Ureter (tissue), 1 donor: ENCODE measurements around the gene AXDND1. TPM values are rescaled to one million over a fixed set of nuclear protein-coding genes. Genes with fewer than 3 reads are reported as not detected.
"Not testable (repeated sequence)": the region's sequence is repeated elsewhere in the genome, so short reads cannot be mapped to it uniquely, and the experiment has no call there.

ENCODE experiments used
- DNase-seq: peaks from one replicate; pipeline ENCODE4 v3.0.0-alpha.2; 2020; ENCODE audit warnings: low spot score
- total RNA-seq: library from RNA; stranded (reverse); gene quantifications from one replicate; pipeline ENCODE4 v1.2.4, GENCODE V29; 2023
- donor health status: DM: yes; HTN: yes; CAD: no.

The AXDND1 gene
- total RNA-seq, 1 donor from 2014 or later, result 2.1 TPM

DNA sequence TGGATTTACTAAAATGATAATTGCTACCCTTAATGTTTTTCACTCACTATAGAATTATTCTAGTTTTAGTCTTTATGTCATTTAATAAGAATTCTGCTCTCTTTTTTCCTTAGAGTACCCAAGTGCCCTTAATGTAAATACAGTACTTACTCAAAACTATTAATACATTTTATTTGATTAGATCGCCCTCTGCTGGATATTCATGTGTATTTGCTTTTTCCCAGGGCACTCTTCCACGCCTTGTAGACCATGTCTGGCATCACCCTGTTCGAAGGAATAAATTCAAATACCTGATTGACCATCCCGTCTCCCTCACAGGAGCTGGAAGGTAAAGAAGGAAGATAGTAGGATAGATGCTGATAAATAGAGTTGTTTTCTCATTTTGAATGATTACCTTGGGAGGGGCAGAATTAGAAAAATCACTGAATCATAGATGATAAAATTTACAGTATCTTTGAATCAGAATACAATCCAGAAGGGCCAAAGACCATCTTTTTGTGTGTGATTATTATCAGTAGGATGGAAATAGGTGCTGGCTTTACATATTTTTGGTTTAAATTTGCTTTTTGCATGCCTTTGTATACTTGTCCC, 4.1 kb downstream of the AXDND1 start:
- DNase-seq, result no peak

DNA sequence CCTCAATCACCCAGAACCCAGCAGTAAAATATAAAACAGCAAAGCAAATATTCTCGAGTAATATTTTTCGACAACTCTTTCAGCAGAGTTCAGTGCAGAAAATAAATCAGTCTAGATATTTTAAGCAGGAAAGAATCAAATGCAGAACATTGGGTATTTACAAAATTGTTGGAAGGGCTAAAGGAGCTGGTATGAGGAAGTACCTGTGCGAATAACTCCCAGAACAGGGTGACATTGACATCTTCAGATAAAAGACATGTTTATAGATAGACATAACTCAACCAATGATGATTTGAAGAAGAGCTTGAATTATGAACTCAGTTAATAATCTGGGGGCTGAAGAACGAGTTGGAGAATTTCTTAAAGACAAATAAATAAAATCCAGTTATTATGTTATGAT, 6.4 kb downstream of the AXDND1 start:
- no peak for DNase-seq

DNA sequence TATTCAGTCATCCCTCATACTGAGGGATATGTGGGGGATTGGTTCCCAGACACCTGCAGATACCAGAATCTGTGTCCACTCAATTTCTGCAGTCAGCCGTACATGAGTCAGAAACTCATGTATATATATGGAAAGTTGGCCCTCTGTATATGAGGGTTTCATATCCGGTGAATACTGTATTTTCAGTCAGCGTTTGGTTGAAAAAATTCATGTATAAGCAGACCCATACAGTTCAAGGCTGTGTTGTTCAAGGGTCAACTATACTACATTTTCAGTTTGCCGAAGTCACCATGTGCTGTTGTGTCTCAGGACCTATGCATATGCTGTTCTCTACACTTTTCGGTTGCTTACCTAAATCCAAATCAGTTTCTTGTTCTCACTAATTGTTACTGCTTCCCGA, 10.5 kb downstream of the AXDND1 start:
- DNase-seq, result no peak

DNA sequence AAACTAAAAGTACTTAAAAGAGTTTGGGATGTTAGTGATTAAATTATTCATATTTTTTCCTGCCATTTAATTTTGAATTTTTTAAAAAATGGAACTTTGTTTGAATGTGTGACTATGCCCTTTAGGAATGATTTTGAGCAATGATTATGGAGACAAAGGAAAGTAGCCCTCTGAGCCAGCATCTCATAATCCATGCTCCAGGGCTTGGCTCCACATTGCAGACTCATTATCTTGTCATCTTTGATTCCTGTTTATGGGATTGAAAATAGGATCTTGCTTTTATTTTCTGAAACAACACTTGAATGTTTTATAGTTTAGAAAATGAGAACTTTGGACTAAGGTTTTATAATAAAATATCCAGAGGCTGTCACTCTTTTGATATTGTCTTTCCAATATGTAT, 14.5 kb downstream of the AXDND1 start:
- DNase-seq, result no peak

DNA sequence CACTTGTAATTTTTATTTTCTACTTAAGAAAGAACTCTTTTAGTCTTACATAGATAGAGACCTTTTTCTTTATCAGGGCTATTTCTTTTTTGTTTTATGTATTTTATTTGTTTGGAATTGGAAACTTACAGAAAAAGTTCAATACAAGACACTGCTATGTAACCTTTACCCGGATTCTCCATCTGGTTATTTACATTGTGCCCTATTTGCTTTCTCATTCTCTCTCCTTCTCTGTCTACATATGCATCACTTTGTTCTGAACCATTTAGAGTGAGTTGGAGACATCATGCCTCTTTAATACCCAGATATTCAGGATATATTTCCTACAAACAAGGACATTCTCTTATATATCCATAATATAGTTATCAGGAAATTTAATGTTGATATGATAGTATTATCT, 18.3 kb downstream of the AXDND1 start:
- no peak for DNase-seq

DNA sequence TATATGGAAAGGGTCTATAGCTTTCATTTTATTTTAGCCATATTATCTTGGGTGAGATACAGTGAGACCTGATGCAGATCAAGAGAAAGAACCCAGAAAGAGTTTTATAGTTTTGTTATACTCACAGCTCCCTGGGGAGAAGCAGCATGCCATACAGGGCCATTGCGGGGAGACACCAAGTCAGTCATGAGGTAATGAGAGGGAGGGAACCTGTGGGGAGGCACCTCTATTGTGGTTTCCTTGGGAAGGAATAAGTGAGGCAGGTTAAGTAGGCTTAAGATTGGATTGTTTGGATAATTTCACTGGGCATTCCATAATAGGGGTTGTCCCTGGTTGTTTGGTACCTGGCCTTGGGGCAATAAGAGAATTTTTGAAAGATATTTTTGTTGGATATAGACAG, 19.7 kb downstream of the AXDND1 start:
- DNase-seq, result no peak

DNA sequence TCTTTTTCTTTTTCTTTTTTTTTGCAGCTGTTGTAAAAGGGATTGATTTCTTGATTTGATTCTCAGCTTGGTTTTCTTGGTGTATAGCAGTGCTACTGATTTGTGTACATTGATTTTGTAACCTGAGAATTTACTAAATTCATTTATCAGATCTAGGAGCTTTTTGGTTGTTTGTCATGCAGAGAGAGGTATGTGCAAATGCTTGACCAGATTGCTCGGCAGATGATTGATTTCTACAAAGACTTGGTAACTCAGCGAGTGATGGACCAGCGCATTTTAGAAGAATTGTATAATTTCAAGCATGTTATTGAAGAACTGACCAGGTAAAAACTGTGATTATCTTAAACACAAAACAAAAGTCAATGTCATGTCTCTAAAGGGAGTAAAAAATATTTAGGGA, 27.9 kb downstream of the AXDND1 start:
- no peak for DNase-seq

DNA sequence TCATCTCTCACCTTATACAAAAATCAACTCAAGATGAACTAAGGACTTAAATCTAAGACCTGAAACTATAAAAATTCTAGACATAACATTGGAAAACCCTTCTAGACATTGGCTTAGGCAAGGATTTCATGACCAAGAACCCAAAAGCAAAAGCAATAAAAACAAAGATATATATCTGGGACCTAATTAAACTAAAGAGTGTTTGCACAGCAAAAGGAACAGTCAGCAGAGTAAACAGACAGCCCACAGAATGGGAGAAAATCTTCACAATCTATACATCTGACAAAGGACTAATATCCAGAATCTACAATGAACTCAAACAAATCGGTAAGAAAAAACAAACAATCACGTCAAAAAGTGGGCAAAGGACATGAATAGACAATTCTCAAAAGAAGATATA, 33.6 kb downstream of the AXDND1 start:
- not testable (repeated sequence) for DNase-seq

DNA sequence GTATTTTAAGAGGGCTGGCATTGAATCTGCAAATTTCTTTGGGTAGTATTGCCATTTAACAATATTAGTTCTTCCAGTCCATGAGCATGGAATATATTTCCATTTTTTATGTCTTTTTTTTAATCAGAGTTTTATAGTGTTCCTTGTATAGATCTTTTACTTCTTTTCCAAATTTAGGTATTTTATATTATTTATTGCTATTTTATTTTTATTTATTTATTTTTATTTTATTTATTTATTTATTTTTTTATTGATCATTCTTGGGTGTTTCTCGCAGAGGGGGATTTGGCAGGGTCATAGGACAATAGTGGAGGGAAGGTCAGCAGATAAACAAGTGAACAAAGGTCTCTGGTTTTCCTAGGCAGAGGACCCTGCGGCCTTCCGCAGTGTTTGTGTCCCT, 52.0 kb downstream of the AXDND1 start:
- DNase-seq, result not testable (repeated sequence)

DNA sequence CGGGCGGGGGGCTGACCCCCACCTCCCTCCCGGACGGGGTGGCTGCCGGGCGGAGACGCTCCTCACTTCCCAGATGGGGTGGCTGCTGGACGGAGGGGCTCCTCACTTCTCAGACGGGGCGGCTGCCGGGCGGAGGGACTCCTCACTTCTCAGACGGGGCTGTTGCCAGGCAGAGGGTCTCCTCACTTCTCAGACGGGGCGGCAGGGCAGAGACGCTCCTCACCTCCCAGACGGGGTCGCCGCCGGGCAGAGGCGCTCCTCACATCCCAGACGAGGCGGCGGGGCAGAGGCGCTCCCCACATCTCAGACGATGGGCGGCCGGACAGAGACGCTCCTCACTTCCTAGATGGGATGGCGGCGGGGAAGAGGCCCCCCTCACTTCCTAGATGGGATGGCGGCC, 52.9 kb downstream of the AXDND1 start:
- DNase-seq, result not testable (repeated sequence)

DNA sequence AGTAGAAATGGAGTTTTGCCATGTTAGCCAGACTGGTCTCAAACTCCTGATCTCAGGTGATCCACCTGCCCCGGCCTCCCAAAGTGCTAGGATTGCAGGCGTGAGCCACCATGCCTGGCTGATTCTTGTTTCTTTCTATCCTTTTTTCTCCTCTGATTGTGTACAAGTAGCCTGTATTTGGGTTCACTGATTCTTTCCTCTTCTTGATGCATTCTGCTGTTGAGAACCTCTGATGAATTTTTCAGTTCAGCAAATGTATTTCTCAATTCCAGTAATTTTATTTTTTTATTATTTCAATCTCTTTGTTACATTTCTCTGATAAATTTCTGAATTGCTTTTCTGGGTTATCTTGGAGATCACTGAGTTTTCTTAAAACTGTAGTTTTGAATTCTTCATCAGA, 58.8 kb downstream of the AXDND1 start:
- DNase-seq, result no peak

DNA sequence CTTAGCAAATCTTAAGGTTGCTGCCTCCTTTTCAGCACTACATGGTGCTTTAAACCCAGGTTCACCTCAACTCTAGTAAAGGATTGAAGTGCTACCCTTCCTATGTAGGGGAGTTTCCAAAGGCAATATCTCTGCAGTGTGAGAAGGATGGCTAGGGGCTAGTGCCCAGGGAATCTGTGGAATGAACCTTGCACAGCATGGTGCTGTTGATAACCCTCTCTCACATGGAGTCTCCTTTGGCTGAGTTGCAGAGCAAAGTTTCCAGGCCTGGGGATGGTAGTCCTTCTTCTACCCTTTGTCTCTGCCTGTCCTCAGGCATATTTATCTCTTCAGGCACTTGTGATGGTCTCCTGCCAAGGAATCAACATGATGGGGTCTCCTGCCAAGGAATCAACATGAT, 59.4 kb downstream of the AXDND1 start:
- DNase-seq, result no peak

DNA sequence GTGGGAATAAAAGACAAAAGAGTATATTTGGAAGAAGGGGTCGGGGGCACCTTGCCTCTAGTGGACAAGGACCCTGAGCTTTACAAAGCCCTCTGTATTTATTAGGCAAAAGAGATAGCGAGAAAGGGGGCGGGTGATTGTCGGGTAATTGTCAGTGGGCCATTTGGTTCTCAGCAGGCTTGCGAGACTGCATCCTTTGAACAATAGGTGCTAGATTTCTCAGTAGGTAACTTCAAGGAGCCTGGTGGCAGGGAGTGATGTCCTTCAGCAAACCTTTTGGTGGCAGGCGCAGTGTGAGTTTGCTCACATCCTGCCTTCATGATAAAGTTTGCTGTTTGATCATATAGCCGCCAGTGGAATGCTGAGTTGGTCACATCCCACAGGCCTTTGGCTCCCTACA, 71.4 kb downstream of the AXDND1 start:
- DNase-seq, result no peak

DNA sequence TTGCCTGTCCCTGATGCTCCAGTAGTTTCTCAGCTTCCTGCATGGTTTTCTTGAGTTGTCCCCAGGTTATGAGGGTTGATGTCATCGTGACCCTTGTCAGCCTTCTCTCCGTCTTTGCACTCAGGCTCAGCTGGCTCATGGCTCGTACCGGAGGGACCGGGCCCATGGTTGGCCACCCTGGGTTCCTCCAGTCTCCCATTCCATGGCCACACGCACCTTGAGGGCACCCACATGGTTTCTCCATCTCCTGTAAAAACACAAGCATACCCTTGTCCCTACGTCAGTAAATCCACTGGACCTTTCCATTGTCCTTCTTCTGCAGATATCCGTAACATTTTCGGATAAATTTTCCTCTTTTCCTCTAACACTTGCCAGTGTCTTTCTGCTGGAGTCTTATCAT, 73.9 kb downstream of the AXDND1 start:
- DNase-seq, result not testable (repeated sequence)

DNA sequence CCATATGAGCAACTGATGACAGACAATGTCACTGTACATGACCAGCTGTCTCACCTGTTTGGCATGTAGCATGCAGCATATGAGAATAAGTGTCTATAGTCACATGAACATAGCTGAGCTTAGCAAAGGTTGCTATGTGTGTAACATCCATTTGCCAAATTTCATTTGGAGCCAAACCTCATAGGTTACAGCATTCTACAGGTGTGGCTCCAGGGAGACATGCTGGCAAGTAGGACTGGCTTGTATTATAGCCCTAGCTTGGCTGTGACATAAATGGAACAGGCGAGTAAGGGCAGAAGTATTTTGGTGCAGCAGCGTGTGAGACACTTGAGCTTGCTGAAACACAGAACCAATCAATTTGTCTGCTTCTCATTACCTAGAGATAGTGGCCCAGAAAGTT, 74.5 kb downstream of the AXDND1 start:
- DNase-seq, result not testable (repeated sequence)

DNA sequence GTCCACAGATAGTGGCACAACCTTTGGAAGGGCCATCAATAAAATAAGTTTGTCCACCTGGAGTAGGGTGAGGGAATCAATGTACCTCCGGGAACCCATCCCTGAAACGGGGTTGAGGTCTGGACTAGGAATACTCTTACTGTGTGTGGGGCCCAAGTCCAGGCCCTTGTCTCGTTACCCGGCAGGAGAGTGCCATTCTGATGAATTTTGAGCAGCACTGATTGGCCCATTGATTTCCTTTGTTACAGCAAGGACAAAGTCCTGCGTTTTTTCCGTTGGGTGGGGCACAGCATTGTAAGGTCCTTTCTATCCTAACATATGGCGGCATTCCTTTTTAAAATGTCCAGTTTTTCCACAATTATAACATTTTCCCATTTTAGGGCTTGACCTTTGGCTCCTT, 75.2 kb downstream of the AXDND1 start:
- DNase-seq, result no peak

DNA sequence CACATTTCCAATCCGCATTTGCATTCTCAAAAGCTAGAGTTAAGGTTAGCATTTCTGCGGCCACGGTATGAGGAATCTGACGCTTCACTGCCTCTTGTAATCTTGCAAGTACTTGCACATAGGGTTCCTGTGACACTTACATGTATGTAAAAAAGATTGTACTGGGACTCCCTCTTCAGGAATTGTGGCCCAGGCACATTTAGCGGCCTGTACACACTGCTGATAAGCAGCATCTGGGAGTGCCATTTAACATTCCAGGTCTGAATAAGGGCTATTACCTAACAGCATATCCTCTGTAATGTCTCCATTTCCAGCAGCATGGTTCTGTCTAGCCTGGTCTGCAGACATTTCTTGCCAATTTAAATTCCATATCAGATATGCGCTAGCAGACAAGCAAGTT, 75.7 kb downstream of the AXDND1 start:
- no peak for DNase-seq

DNA sequence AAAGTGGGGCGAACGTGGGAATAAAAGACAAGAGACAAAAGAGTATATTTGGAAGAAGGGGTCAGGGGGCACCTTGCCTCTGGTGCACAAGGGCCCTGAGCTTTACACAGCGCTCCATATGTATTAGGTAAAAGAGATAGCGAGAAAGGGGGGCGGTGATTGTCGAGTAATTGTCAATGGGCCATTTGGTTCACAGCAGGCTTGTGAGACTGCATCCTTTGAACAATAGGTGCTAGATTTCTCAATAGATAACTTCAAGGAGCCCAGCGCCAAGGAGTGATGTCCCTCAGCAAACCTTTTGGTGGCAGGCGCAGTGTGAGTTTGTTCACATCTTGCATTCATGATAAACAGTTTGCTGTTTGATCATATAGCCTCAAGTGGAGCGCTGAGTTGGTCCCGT, 77.1 kb downstream of the AXDND1 start:
- not testable (repeated sequence) for DNase-seq

DNA sequence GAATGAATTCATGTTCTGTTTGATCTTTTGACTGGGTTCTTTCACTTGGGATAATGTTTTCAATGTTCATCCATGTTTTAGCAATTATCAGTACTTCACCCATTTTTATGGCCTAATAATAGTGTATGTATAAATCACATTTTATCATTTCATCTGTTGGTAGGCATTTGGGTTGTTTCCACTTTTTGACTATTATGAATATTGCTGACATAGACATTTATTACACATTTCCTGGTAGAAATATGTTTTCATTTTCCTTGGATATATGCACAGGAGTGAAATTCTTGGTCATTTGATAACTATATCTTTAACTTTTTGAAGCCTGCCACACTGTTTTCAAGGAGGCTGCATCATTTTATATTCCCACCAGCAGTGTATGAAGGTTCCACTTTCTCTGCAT, 79.8 kb downstream of the AXDND1 start:
- no peak for DNase-seq

DNA sequence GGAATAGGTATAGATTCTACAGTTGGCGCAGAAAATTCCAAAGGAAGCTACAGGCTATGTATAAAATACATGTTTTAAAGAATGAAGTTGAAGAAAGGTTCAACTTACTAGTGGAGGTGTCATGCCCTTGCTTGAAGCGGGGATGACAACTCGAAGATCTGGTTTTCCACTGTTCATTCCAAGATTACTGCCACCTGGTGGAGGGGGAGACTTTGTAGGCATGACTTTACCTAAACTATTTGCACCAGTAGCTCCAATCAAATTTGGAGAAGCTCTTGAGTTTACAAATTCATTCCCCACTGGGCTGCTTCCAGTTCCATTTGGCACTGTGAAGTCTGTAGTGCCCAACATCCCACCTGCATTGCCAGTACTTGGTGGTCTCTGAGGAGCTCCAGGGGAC, 81.7 kb downstream of the AXDND1 start:
- DNase-seq, result no peak

DNA sequence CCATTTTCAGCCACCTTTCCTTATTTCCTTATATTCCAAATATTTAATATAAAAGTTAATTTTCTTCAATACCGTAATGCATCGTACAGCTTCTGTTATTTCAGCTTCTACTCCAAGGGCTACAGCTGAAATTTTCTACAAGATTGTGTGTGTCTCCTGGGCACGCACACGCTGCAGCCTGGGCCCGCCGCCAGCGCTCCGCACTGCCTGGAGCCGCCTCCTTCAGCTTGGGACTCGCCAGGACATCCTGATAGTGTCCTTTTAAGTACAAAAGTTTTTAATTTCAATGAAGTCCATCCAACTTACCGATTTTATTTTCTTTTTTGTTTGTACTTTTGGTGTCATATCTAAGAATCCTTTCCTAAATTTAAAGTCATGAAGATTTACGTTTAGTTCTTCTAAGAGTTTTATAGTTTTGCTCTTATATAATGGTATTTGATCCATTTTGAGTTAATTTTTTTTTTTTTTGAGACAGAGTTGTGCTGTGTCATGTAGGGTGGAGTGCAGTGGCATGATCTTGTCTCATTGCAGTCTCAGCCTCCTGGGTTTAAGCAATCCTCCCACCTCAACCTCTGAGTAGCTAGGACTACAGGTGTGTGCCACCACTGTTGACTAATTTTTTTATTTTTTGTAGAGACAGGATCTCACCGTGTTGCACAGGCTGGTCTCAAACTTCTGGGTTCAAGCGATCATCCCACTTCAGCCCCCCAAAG, 82.8 kb downstream of the AXDND1 start:
- no peak for DNase-seq

DNA sequence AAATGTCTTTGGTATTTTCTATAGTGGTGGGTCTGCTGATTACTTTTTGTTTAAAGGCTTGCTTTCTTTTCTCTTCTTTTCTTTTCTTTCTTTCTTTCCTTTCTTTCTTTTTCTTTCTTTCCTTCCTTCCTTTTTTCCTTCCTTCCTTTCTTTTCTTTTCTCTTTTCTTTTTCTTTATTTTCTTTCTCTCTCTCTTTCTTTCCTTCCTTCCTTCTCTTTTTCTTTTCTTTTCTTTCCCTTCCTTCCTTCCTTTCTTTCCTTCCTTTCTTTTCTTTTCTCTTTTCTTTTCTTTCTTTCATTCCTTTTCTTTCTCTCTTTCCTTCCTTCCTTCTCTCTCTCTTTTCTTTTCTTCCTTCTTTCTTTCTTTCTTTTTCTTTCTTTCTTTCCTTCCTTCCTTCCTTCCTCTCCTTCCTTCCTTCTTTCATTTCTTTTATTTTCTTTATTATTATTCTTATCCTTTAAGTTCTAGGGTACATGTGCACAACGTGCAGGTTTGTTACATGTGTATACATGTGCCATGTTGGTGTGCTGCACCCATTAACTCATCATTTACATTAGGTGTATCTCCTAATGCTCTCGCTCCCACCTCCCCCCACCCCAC, 93.9 kb downstream of the AXDND1 start:
- DNase-seq, result not testable (repeated sequence)

DNA sequence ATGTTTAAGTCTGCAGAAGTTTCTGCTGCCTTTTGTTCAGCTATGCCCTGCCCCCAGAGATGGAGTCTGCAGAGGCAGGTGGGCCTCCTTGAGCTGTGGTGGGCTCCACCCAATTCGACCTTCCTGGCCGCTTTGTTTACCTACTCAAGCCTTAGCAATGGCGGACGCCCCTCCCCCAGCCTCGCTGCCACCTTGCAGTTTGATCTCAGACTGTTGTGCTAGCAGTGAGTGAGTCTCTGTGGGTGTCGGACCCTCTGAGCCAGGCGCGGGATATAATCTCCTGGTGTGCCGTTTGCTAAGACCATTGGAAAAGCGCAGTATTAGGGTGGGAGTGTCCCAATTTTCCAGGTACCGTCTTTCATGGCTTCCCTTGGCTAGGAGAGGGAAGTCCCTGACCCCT, 99.9 kb downstream of the AXDND1 start:
- DNase-seq, result not testable (repeated sequence)
